Subcutaneous abdominal adipose tissue (tissue), 5 donors: ENCODE data around the gene APOC3.

ENCODE experiments used
- H3K27ac ChIP-seq: one replicate; pipeline ENCODE4 v1.7.0; 2013; ENCODE audit warnings: low read depth, mild to moderate bottlenecking, inconsistent platforms, low read length, moderate library complexity
- H3K27me3 ChIP-seq, 5 donors: one replicate each; pipeline ENCODE4 v1.7.0; 2013; ENCODE audit warnings: low read length in 5 of 5, inconsistent platforms in 1 of 5; ENCODE audit not compliant: control insufficient read depth in 5 of 5, insufficient read depth in 4 of 5
- H3K36me3 ChIP-seq, 5 donors: one replicate each; pipeline ENCODE4 v1.7.0; 2013; ENCODE audit warnings: low read length in 5 of 5; ENCODE audit not compliant: control insufficient read depth in 5 of 5, insufficient read depth in 5 of 5
- H3K4me1 ChIP-seq, 5 donors: one replicate each; pipeline ENCODE4 v1.7.0; 2013; ENCODE audit warnings: low read length in 5 of 5, mild to moderate bottlenecking in 3 of 5, moderate library complexity in 1 of 5; ENCODE audit not compliant: control insufficient read depth in 5 of 5, insufficient read depth in 5 of 5
- H3K4me3 ChIP-seq, 5 donors: one replicate each; pipeline ENCODE4 v1.7.0; 2013; ENCODE audit warnings: low read length in 5 of 5, low read depth in 1 of 5
- H3K9ac ChIP-seq, 5 donors: one replicate each; pipeline ENCODE4 v1.7.0; 2013; ENCODE audit warnings: low read length in 5 of 5, mild to moderate bottlenecking in 4 of 5, moderate library complexity in 3 of 5
- H3K9me3 ChIP-seq, 5 donors: one replicate each; pipeline ENCODE4 v1.7.0; 2013; ENCODE audit warnings: low read length in 5 of 5; ENCODE audit not compliant: control insufficient read depth in 5 of 5
- donor health status: healthy.
- donor health status: healthy.
- donor health status: healthy.
- donor health status: healthy.
- donor health status: healthy.

APOC3 gene

GRCh38 chr11:116819049-116819448 is 10.7 kb upstream of the APOC3 start:
- Histone ChIP-seq H3K4me3 (no peak overlapping the region), H3K27me3 (no peaks in the 10 kb centered on the region), H3K4me1 (no peaks in the 10 kb centered on the region), H3K27ac (no peak overlapping the region), H3K36me3 (no peaks in the 10 kb centered on the region), H3K9me3 (no peaks in the 10 kb centered on the region), H3K9ac (no peak overlapping the region)

GRCh38 chr11:116821050-116821918 is 8.4 kb upstream of the APOC3 start:
- Histone ChIP-seq H3K9ac (no peak overlapping the region), H3K27me3 (no peaks in the 10 kb centered on the region), H3K4me3 (no peak overlapping the region), H3K9me3 (no peaks in the 10 kb centered on the region), H3K36me3 (no peaks in the 10 kb centered on the region), H3K4me1 (no peaks in the 10 kb centered on the region), H3K27ac (no peak overlapping the region)

- Histone ChIP-seq H3K4me3 (no peak overlapping the region), H3K36me3 (no peaks in the 10 kb centered on the region), H3K4me1 (no peaks in the 10 kb centered on the region), H3K9ac (no peak overlapping the region), H3K9me3 (no peaks in the 10 kb centered on the region), H3K27ac (no peak overlapping the region), H3K27me3 (no peaks in the 10 kb centered on the region)
Measured at GRCh38 chr11:116822575-116822974, 7.1 kb upstream of the APOC3 start.

- H3K27me3 ChIP-seq = no peaks in the 10 kb centered on the region
- no peaks in the 10 kb centered on the region for H3K36me3 ChIP-seq
- H3K9me3 ChIP-seq = no peaks in the 10 kb centered on the region
- no peak within 1 kb of the TSS for H3K27ac ChIP-seq
- H3K4me1 ChIP-seq = no peaks in the 10 kb centered on the region
- H3K9ac ChIP-seq = no peak within 1 kb of the TSS
- no peak within 1 kb of the TSS for H3K4me3 ChIP-seq
Measured at GRCh38 chr11:116823031-116823843, 6.5 kb upstream of the APOC3 start, which contains the start of gene APOA4. Gene APOA4 (minus strand): TSS chr11:116823304. CDS start chr11:116823191, 113 bp downstream.

GRCh38 chr11:116825434-116825833 is 4.3 kb upstream of the APOC3 start:
- Histone ChIP-seq H3K9ac (no peak overlapping the region), H3K4me3 (no peak overlapping the region), H3K9me3 (no peaks in the 10 kb centered on the region), H3K36me3 (no peaks in the 10 kb centered on the region), H3K4me1 (peaks cover 0 to 10% (median 8%) of the 10 kb centered on the region in 5 donors), H3K27ac (no peak overlapping the region), H3K27me3 (no peaks in the 10 kb centered on the region)

- H3K4me1 ChIP-seq = peaks cover 0 to 10% (median 8%) of the 10 kb centered on the region in 5 donors
- H3K4me3 ChIP-seq = no peak overlapping the region
- no peak overlapping the region for H3K27ac ChIP-seq
- no peaks in the 10 kb centered on the region for H3K27me3 ChIP-seq
- H3K36me3 ChIP-seq = no peaks in the 10 kb centered on the region
- H3K9me3 ChIP-seq = no peaks in the 10 kb centered on the region
- H3K9ac ChIP-seq = no peak overlapping the region
Measured at GRCh38 chr11:116825854-116826750, 3.6 kb upstream of the APOC3 start.

- no peaks in the 10 kb centered on the region for H3K9me3 ChIP-seq
- no peaks in the 10 kb centered on the region for H3K27me3 ChIP-seq
- H3K9ac ChIP-seq = no peak overlapping the region
- peaks cover 0 to 10% (median 8%) of the 10 kb centered on the region in 5 donors for H3K4me1 ChIP-seq
- H3K36me3 ChIP-seq = no peaks in the 10 kb centered on the region
- no peak overlapping the region for H3K4me3 ChIP-seq
- no peak overlapping the region for H3K27ac ChIP-seq
Measured at GRCh38 chr11:116826751-116827431, 2.8 kb upstream of the APOC3 start.

- no peaks in the 10 kb centered on the region for H3K9me3 ChIP-seq
Measured at GRCh38 chr11:116827461-116827860, 2.2 kb upstream of the APOC3 start.

More at GRCh38 chr11:116827461-116827860, 2.2 kb upstream of the APOC3 start:
- Histone ChIP-seq H3K36me3 (no peaks in the 10 kb centered on the region), H3K4me1 (peaks cover 0 to 10% (median 8%) of the 10 kb centered on the region in 5 donors), H3K9ac (no peak overlapping the region), H3K27ac (no peak overlapping the region), H3K27me3 (no peaks in the 10 kb centered on the region), H3K4me3 (no peak overlapping the region)
